ENCODE results near the gene CISD3. TPM values are rescaled to one million over a fixed set of nuclear protein-coding genes. Genes with fewer than 3 reads are reported as not detected.

Gene CISD3
- total and polyA plus RNA-seq, 2 donors (not counting 1 experiment from before 2014, with no cell fraction given) = 5.0 to 11.3 TPM

GRCh38 chr17:38783227-38783626 lies 53.1 kb downstream of the CISD3 start:
- ATAC-seq (ENCODE audit: low read depth) = no peak
- WGBS (ENCODE audit: insufficient coverage) = 100% methylated on average over 2 of the region's 3 CpGs
- H3K4me3 ChIP-seq (ENCODE audit: control extremely low read depth in 1 of 5, extremely low read depth in 1 of 5, insufficient read depth in 1 of 5, low read depth in 2 of 5, low read length in 4 of 5) = no peak overlapping the region
- no peaks in the 10 kb centered on the region for H3K4me1 ChIP-seq (ENCODE audit: control insufficient read depth in 2 of 2, insufficient read depth in 2 of 2, low read length in 2 of 2)
- Mint-ChIP-seq H3K4me1 (no peaks in the 10 kb centered on the region), H3K4me3 (no peak overlapping the region), H3K27ac (no peak overlapping the region), H3K27me3 (no peaks in the 10 kb centered on the region), H3K9me3 (ENCODE audit: insufficient read depth) (no peaks in the 10 kb centered on the region)
- H3K9ac ChIP-seq (ENCODE audit: low read length) = no peak overlapping the region
- no peak for DNase-seq
- peaks cover 15% of the 10 kb centered on the region for H3K79me2 ChIP-seq (ENCODE audit: control insufficient read depth, insufficient read depth, low read length)
- TF ChIP-seq CTCF (IDR thresholded peaks at IDR 0.05) = no peak
- TF ChIP-seq EZH2 (IDR thresholded peaks at IDR 0.05; ENCODE audit: borderline replicate concordance, insufficient read depth, low read depth, low read length, poor library complexity, severe bottlenecking) = no peak
- H3K4me2 ChIP-seq (replicated peaks; ENCODE audit: low read depth, low read length, poor library complexity, severe bottlenecking) = no peak overlapping the region
- POLR2A ChIA-PET = interaction anchor here (0.6 kb wide), 1 partner anchor 199 kb away, joined by 3 read pairs; no protein-coding TSS in a partner anchor
- no peak overlapping the region for H2AFZ ChIP-seq (ENCODE audit: insufficient read depth, low read depth, low read length, poor library complexity, severe bottlenecking)
- peaks cover 11% of the 10 kb centered on the region for H4K20me1 ChIP-seq (ENCODE audit: control insufficient read depth, insufficient read depth, low read length, poor library complexity, severe bottlenecking)
- intact Hi-C loops (cut with micrococcal nuclease) = no loop called here
- no peak overlapping the region for H3K27ac ChIP-seq (ENCODE audit: low read length in 2 of 2)
- H3K9me3 ChIP-seq (ENCODE audit: control extremely low read depth in 1 of 3, control insufficient read depth in 2 of 3, insufficient read depth in 1 of 3, low read length in 2 of 3) = no peaks in the 10 kb centered on the region
- CTCF ChIA-PET = no interaction called here
- no peaks in the 10 kb centered on the region for H3K27me3 ChIP-seq (replicated peaks in 1 of 4; ENCODE audit: control extremely low read depth in 1 of 4, control insufficient read depth in 3 of 4, insufficient read depth in 4 of 4, low read length in 3 of 4)
- H3K36me3 ChIP-seq (replicated peaks in 1 of 2; ENCODE audit: control extremely low read depth in 1 of 2, control insufficient read depth in 1 of 2, extremely low read depth in 1 of 2, insufficient read depth in 2 of 2, low read length in 1 of 2) = peaks cover 17 to 77% of the 10 kb centered on the region in 2 experiments

Small RNAs within 50 kb of the gene (small RNA-seq; reads per million reads assigned to genes)
- gene MIR4726 (ENCODE audit: insufficient read length, low read depth, low replicate concordance) (not detected), gene MIR4734 (ENCODE audit: insufficient read length, low read depth, low replicate concordance) (not detected), gene RNA5SP440 (ENCODE audit: insufficient read length, low read depth, low replicate concordance) (not detected), gene RNU6-866P (ENCODE audit: insufficient read length, low read depth, low replicate concordance) (not detected)

Other genes starting within 250 kb of the CISD3 start
- 0.44 and 0.66 TPM in 2 replicates for gene SRCIN1, start 124.4 kb upstream of the CISD3 start, total RNA-seq
- gene SRCIN1, start 124.4 kb upstream of the CISD3 start, polyA plus RNA-seq = 0.30 and 1.1 TPM in 2 replicates
- gene EPOP, start 55.4 kb upstream of the CISD3 start, total RNA-seq = 0.97 and 1.2 TPM in 2 replicates
- 0.62 and 0.66 TPM in 2 replicates for gene EPOP, start 55.4 kb upstream of the CISD3 start, polyA plus RNA-seq
- 288 and 295 TPM in 2 replicates for gene MLLT6, start 25.1 kb upstream of the CISD3 start, total RNA-seq
- 149 and 165 TPM in 2 replicates for gene MLLT6, start 25.1 kb upstream of the CISD3 start, polyA plus RNA-seq
- not detected in 2 replicates for gene PCGF2, start 18.0 kb downstream of the CISD3 start, total RNA-seq
- 0.04 and 0.81 TPM in 2 replicates for gene PCGF2, start 18.0 kb downstream of the CISD3 start, polyA plus RNA-seq
- 106 and 109 TPM in 2 replicates for gene PSMB3, start 22.4 kb downstream of the CISD3 start, total RNA-seq
- 121 and 184 TPM in 2 replicates for gene PSMB3, start 22.4 kb downstream of the CISD3 start, polyA plus RNA-seq
- gene PIP4K2B, start 69.2 kb downstream of the CISD3 start, total RNA-seq = 42.9 and 46.8 TPM in 2 replicates
- 24.0 and 24.7 TPM in 2 replicates for gene PIP4K2B, start 69.2 kb downstream of the CISD3 start, polyA plus RNA-seq
- gene CWC25, start 95.0 kb downstream of the CISD3 start, total RNA-seq = 39.3 and 43.3 TPM in 2 replicates
- 40.8 and 71.2 TPM in 2 replicates for gene CWC25, start 95.0 kb downstream of the CISD3 start, polyA plus RNA-seq
- 1,692 and 1,753 TPM in 2 replicates for gene RPL23, start 123.4 kb downstream of the CISD3 start, total RNA-seq
- 2,282 and 3,005 TPM in 2 replicates for gene RPL23, start 123.4 kb downstream of the CISD3 start, polyA plus RNA-seq
- 121 and 125 TPM in 2 replicates for gene LASP1, start 139.7 kb downstream of the CISD3 start, total RNA-seq
- 35.5 and 51.6 TPM in 2 replicates for gene LASP1, start 139.7 kb downstream of the CISD3 start, polyA plus RNA-seq
- gene FBXO47, start 237.1 kb downstream of the CISD3 start, total RNA-seq = not detected in 2 replicates
- gene FBXO47, start 237.1 kb downstream of the CISD3 start, polyA plus RNA-seq = not detected in 2 replicates